Loucy (cell line): ENCODE data around the gene ASCL2.

Source experiments
- EZH2phosphoT487 ChIP-seq: fragments of 200-600 bp; IDR thresholded peaks from 2 replicates; pipeline ENCODE4 v1.6.1; 2018; ENCODE audit warnings: antibody characterized with exemption, mild to moderate bottlenecking, moderate library complexity, borderline replicate concordance
- TF ChIP-seq, protein P1 (sequence below): fragments of 200-600 bp; sonication (generic); conservative IDR thresholded peaks from 2 replicates; pipeline ENCODE4 v1.5.1; 2014; ENCODE audit warnings: mild to moderate bottlenecking, antibody characterized with exemption, low read length

DNA sequence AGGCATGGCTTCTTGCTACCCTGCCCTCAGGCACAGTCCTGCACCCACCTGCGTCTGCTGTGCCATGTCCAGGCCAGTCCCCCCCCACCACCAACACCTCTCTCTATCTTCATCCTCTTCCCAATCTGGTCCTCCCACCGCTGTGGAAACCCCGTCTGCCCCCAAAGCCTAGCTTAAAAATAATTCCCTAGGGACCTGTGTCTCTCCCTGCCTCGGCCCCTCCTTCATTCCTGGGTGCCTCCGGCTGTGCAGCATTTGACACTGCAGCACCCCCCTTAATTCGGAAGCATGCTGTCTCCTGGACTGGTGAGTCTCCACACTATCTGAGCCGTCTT is 2.5 kb upstream of the ASCL2 start:
- TF ChIP-seq, protein P1, sequence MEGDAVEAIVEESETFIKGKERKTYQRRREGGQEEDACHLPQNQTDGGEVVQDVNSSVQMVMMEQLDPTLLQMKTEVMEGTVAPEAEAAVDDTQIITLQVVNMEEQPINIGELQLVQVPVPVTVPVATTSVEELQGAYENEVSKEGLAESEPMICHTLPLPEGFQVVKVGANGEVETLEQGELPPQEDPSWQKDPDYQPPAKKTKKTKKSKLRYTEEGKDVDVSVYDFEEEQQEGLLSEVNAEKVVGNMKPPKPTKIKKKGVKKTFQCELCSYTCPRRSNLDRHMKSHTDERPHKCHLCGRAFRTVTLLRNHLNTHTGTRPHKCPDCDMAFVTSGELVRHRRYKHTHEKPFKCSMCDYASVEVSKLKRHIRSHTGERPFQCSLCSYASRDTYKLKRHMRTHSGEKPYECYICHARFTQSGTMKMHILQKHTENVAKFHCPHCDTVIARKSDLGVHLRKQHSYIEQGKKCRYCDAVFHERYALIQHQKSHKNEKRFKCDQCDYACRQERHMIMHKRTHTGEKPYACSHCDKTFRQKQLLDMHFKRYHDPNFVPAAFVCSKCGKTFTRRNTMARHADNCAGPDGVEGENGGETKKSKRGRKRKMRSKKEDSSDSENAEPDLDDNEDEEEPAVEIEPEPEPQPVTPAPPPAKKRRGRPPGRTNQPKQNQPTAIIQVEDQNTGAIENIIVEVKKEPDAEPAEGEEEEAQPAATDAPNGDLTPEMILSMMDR = no peak
- no peak for TF ChIP-seq EZH2phosphoT487
